HEK293T (cell line): ENCODE results near the gene INPP5E.

Experiments used
- ARNT ChIP-seq: fragments of 450-650 bp; IDR thresholded peaks from 2 replicates; pipeline ENCODE4 v1.6.1; 2017; ENCODE audit warnings: mild to moderate bottlenecking
- BHLHE40 ChIP-seq: fragments of 450-650 bp; IDR thresholded peaks from 2 replicates; pipeline ENCODE4 v1.6.1; 2016; ENCODE audit warnings: mild to moderate bottlenecking, moderate library complexity, borderline replicate concordance
- ELF4 ChIP-seq: fragments of 450-650 bp; IDR thresholded peaks from 2 replicates; pipeline ENCODE4 v1.6.1; 2017; ENCODE audit warnings: antibody characterized with exemption
- FOXA1 ChIP-seq: fragments of 450-650 bp; IDR thresholded peaks from 2 replicates; pipeline ENCODE4 v1.6.1; 2016; ENCODE audit warnings: mild to moderate bottlenecking
- FOXK2 ChIP-seq: fragments of 450-650 bp; IDR thresholded peaks from 2 replicates; pipeline ENCODE4 v1.6.1; 2016; ENCODE audit warnings: mild to moderate bottlenecking
- FOXM1 ChIP-seq: fragments of 450-650 bp; IDR thresholded peaks from 2 replicates; pipeline ENCODE4 v1.6.1; 2017; ENCODE audit warnings: mild to moderate bottlenecking, borderline replicate concordance
- L3MBTL2 ChIP-seq: fragments of 450-650 bp; conservative IDR thresholded peaks from 2 replicates; pipeline ENCODE4 v1.6.1; 2016; ENCODE audit warnings: mild to moderate bottlenecking
- LEF1 ChIP-seq: fragments of 450-650 bp; IDR thresholded peaks from 2 replicates; pipeline ENCODE4 v1.6.1; 2017; ENCODE audit warnings: mild to moderate bottlenecking, borderline replicate concordance
- NFRKB ChIP-seq: fragments of 450-650 bp; IDR thresholded peaks from 2 replicates; pipeline ENCODE4 v1.6.1; 2016; ENCODE audit warnings: mild to moderate bottlenecking, moderate library complexity
- PKNOX1 ChIP-seq: fragments of 450-650 bp; IDR thresholded peaks from 2 replicates; pipeline ENCODE4 v1.6.1; 2016
- SP1 ChIP-seq: fragments of 450-650 bp; IDR thresholded peaks from 2 replicates; pipeline ENCODE4 v1.6.1; 2017
- SUZ12 ChIP-seq: fragments of 450-650 bp; IDR thresholded peaks from 2 replicates; pipeline ENCODE4 v1.6.1; 2016; ENCODE audit warnings: mild to moderate bottlenecking
- TARDBP ChIP-seq: fragments of 450-650 bp; IDR thresholded peaks from 2 replicates; pipeline ENCODE4 v1.6.1; 2016
- ZNF384 ChIP-seq: fragments of 450-650 bp; IDR thresholded peaks from 2 replicates; pipeline ENCODE4 v1.6.1; 2016

DNA sequence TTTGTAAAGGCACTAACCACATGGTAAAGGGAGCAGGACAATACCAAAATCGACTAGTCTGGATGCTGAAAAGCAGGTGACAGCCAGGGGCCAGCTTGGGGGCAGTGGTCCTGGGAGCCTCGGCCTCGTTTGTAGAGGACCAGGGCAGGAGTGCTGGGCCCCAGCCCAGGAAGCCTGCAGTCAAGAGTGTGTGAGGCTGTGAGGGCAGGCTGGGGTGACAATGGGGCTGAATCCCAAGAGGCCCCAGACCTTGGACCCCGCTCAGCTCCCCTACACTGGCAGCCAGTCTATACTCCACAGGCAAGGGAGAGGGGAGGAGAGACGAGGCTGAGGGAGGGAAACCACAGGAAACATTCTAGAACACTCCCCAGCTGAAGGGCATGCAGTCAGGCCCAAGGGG lies 2.6 kb upstream of the INPP5E start:
- no peak for TF ChIP-seq FOXM1
- no peak for TF ChIP-seq NFRKB
- TF ChIP-seq SP1: no peak
- no peak for TF ChIP-seq TARDBP
- no peak for TF ChIP-seq LEF1
- no peak for TF ChIP-seq PKNOX1
- no peak for TF ChIP-seq FOXA1
- TF ChIP-seq FOXK2: no peak
- TF ChIP-seq ZNF384: no peak
- no peak for TF ChIP-seq BHLHE40
- no peak for TF ChIP-seq ELF4
- TF ChIP-seq SUZ12: no peak
- no peak for TF ChIP-seq L3MBTL2
- no peak for TF ChIP-seq ARNT
